Kidney glomerular epithelial cell (primary cell): Measurements from ENCODE around the gene PDGFD.

Experiments used
- DNase-seq: peaks from one replicate; lab custom pipeline; 2025; lab: John Stamatoyannopoulos, UW

Gene PDGFD

DNA sequence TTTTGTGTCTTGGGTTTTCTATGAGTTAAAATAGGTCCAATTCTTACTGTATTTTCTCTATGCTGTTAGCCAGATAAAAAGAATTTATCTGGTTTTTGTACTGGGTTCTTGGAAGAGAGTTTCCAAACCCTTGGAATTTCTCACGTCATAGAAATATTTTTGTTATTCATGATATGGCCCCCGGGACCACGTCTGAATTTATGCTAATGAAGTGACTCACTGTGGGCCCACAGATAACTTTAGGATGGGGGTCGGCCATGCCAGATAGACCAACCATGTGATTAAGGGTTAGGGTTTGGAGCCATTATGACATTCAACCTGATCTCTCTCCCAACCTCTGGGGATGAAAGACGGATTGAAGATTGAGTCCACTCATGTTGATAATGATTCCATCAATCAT lies 163.1 kb downstream of the PDGFD start:
- DNase-seq, result no peak

DNA sequence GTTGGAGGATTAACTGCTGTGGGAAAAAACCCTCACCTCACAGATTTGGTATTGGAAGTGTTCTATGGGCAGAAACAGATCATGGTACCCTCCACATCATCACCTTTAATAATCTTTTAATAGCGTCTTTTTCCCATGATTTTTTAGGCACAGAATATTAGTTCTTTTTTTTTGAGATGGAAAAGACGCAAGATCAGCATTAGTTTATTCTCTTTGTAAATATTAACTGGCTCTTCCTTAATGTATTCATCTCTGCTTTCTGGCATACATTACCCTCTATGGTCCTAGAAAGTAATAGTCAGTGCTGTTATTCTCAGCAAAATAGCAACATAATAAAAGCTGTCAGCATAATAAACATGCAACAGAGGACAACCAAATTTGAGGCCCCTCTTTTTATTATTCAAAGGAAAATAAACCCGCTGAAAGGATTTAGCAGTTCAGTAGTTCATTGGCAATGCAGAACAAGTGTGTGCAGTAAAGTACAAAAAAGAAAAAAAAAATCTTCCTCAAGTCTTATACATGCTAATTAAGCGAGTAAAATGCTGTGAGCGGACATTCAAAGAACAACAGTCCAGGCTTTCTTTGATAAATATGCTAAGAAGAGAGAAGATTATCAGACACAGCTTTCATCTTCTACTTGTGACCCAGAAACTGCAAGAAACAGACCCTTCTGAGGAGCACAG lies 165.0 kb downstream of the PDGFD start:
- no peak for DNase-seq

DNA sequence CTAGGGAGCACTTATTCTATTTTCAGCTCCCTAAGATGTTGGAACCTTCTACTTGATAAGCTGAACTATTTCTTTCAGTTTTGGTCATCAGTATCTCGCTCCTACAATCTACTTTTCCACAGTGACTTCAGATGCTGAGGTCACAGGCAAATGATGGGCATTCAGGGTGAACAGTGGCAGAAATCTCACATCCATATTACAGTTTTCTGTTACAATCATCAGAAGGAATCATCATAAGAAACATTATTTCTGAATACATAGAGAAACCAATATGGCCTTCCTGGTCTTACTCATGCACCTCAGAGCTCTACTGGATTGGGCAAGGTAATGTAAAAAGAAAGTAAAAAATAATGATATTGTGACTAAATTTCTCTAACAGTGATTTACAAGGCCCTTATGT lies 166.9 kb downstream of the PDGFD start:
- no peak for DNase-seq

DNA sequence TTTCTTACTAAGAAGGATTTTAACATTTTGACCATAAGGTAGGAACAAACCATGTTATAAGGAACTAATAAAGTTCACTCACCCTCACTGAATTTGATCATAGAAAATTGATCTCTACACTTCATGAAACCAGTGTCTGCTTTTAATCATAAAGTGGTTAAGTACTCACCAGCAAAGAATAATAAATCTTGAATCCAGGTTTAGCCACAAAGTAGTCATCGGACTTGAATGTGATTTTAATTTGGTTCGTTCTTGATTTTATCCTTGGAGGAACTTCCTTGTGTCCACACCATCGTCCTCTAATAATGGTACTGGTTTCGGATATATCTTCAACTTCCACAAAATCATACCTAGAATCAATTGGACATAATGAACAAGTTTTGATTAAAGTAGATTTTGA lies 168.1 kb downstream of the PDGFD start:
- no peak for DNase-seq

DNA sequence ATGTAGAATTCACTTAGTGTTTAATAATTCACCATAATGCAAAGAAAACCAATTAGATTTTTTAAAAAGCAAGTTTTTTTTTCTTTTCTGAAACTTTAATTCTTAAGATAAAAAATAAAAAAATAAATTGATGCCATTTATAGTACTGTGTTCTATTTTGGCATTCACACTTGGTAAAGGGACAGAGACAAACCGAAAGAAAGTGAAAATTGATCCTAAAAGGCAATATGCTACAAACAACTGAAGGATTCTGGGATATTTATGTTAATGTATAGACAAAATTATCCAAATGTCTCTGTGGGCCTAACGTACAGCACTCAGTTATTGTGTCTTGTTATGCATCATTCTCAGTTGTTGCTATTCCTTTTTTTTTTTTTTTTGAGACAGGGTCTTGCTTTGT lies 169.4 kb downstream of the PDGFD start:
- DNase-seq, result no peak

DNA sequence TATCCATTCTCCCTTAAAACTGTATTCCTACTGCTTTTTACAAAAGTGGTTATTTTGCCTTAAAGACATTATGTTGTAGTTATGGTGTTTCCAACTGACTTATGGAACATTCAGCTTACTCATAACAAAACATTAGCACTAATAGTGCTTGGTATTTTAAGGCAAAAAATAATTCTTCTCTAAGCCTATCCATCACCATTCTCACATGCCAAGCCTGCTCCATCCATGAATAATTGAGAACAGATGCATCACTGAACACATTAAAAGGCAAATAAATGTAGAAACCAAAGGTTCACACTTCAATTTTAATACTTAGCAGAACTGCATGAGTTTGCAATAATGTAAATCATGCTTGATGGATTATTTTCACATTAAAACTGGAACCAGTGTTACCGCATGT lies 169.9 kb downstream of the PDGFD start:
- no peak for DNase-seq

DNA sequence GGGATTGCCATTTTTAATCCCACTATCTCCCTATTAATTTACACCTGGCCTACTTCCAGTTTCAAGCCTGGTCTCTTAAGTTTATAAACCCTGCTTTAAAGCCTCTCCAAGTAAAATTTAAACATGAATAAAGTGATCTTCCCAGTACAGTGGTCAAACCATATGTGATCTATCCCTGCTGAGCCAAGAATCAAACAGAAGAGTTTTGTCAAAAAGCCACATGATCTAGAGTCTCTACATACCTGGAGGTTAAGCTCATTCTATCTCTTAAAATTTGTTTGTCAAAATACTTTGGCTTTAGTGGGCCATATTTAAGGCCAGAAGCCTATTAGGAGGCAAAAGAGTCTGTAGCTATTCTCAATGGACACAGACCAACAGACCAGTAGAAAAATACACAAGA lies 170.4 kb downstream of the PDGFD start:
- no peak for DNase-seq

DNA sequence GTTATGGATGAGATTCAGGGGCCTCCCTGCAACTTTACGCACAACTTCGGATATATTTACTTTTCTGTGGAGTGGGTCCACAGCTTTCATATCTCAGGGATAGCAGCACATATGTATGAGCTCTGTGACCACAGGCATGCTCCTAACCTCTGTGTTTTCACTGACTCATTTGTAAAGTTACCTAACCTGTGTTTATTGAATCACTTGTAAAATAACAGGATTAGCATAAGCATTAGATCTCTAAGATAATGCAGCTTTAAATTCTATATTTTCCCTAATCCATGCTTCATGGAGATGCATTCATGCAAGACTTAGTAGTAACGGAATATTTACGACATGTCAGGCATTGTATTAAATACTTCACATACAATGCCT lies 175.4 kb downstream of the PDGFD start:
- DNase-seq, result peak; percentile 2

DNA sequence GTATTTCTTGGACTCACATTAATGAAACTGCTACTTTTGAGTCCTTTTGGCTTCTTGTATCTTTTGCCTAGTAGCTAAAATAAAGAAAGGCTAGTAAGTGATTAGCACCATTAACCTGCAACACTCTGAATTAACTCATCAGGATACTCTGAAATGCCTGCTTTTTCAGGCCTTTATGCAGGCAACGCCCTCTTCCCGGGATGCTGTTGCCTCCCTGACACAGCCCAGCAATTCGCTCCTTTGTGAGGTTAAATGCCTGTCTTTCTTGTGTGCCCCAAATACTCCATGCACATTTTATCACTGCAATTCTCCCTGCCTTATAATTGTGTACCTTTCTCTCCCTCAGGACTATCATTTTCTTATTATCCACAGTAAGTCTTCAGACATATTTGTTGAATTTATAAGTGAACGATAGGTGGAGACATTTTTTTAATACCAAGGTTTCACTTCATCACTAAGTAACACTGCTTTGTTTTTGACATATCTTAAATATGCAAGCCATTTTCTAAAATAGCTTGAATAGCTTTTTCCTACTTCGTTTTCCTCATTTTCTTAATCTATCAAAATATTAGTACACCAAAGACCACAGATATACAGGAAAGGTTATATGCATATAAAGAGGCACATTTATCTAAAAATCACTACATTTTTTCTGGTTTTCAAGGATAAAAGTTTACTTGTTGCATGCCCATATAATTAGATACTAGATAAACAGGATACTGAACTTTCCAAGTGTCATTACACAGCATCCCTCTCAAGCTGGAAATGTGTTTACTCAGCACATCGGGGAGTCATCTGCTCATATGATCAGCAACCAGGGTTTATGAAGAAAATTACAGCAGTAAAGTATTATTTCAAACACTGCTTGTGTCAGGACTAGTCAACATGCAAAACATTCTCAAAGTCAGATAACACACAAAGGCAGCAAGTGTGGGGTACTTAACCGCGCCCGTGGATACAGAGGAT lies 176.0 kb downstream of the PDGFD start:
- DNase-seq, result no peak

DNA sequence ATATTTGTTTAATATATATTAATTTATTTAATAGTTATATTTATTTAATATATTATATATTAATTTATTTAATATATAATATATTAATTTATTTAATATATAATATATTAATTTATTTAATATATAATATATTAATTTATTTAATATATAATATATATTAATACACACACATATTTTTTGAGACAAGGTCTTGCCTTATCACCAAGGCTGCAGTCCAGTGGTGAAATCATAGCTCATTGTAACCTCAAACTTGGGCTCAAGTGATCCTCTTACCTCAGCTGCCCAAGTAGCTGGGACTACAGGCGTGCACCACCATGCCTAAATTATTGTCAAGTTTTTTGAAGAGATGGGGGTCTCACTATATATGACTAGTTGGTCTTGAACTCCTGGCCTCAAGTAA lies 178.9 kb downstream of the PDGFD start:
- DNase-seq, result no peak

DNA sequence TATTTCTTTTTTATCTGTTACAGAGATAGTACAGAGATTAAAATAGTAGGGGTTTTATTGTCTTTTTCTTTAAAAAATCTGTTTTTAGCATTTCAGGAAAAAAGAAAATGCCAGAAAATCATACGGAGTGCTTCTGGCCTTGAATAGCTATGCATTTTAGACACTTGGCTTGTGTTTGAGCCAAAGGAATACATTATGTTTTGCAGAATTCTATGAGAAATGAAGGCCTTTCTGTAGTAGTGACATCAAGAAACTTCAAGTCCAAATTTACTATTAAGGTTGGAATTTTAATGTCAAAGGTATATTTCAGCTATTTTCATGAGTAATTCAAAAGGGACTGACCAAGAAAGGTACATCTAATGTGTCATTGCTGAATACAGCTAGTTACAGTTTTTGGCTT lies 183.8 kb downstream of the PDGFD start:
- no peak for DNase-seq

DNA sequence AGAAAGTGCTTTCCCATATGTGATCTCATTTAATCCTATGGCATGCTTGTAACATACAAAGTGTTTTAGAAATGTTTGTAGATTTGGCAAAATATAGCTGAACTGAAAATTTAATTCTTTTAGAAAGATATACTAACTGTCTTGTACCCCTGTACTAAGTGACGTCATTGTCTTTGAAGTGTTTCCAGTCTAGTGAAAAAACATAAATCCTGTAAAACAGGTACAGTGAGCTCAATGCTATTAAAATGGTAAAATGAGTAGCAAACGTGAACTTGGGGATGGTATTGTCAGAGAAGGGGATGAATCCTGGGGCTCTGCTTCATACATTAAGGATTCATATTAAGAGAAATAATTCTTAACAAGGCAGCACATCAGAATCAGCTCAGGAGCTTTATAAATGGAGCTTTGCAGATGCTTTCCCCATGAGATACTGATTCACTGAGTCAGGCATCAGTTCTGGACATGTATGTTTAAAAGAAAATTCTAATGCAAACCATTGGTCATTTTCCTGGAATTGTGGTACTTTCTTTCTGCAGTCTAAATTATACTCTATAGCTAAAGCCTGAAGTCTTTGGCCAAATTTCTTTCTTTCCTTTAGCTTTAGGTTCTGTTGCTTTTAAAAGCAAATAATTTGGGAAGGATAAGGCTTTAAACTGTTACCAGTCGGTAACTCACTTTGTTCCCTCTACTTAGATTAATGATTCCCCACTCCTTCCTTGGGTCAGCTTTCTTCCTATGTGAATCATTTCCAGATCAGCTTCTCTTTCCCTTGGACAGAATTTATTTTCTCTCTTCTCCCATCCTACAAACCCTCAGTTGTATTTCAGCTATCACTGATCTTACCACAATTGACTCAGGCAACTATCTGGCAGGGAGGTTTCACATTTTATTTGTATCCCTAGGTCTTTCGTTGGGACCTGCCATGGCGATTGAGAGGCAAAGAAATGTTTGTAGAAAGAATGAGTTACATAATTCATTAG lies 185.0 kb downstream of the PDGFD start:
- DNase-seq, result peak; percentile 43

DNA sequence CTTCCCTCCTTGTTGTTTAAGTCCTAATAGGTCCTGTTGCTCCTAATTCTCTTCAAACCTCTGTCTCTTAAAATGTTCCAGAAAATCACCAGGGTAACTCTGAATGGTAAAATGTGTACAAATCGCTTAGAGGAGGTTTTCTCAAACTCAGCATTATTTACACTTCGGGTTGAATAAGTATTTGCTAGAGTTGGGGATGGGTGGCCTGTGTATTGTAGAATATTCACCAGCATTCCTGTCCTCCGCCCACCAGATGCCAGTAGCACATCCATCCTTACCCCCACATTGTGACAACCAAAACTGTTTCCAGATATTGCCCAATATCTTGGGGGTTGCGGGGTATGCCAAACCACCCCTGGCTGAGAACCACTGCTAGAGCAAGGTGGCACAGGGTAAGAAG lies 191.9 kb downstream of the PDGFD start:
- DNase-seq, result no peak

DNA sequence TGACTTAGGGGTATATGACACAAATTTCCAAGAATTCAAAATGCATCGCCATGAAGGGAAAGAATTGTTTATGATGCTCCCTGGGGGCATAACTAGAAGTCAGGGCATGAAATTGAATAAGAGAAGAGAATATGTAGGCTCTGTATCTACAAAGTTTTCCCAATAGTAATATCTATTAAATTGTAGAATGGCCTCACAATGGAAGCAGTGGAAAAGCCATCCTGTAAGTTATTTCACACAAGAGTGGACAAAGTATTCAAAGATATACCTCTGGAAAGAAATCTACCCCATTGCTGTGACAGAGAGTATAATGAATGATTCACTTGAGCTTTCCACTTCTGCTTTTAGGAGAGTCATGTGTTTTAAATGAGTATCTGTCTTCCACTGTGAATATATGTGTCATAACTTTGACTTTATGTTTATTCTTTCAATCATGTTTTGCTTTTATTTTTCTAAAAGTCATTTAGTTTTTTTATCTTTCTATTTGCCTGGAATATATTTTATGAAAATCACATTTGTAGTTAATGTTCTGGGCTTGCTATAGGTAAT lies 193.2 kb downstream of the PDGFD start:
- DNase-seq, result peak; percentile 4

DNA sequence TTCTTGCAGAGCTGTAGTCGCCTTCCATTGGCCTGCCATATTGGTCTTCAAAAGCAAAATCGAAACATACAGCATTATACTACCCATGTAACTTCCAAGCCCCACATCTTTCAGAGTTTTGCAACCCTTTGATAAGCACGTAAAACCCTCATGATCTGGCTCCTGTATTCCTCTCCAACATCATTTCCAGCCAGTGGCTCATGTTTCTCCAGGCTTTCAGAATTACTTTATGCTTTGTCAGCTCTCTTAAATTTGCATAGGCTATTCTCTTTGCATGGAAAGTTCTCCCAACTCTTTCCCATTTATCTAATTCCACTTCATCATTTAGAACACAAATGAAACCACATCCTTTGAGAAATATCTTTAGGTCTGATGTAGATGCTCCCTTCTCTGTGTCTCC lies 195.3 kb downstream of the PDGFD start:
- no peak for DNase-seq

DNA sequence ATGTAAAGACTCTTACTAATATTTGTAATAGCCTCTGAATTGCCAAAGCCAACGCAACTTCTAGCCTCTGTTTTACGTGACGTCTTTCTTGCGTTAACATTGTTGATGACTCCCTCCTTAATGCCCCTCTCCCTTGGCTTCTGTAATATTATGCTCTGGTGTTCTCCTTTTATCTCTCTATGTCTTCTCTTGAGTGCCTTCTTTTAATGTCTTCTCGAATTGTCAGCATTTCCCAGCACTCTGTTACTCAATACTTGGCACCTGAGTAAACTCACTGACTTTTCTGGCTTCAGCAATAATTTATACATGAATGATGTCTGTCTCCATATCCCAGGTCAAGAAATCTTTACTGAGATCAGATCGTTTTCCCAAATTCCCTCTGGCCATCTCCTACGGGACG lies 196.0 kb downstream of the PDGFD start:
- DNase-seq, result no peak

DNA sequence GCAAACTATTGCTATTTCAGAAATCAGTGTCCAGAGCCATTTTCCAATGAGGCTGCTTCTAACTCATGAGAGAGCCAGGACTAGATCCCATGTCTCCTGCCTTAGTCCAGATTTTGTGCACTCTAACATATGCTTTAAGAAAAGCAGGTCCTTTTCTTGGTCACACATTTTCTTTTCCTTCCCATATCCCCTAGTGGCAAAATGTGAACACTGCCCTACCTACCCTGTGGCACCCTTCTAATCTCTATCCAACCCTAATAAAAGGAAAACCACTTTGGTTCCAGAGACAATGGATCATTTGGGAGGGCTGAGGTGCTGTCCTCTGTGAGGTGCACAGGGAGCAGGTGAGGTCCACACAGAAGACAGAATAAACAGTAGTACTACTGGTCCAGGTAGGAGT lies 199.6 kb downstream of the PDGFD start:
- no peak for DNase-seq

DNA sequence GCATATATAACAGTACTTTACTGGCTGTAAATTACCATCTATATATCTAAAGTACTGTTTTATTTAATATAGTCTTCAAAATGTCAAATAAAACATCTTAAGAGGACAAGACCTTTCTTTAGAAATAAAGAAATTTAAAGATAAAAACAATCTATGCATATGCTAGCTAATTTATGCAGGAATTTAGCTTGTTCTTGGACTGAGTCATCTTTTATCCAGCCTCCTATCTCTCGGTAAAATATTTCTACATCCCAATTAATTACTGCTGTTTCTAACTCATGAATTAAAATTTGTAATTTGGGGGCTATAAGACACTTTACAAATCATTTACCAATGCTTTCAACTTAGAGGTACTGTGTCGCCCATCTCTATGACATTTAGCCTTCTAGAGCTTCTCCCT lies 200.3 kb downstream of the PDGFD start:
- DNase-seq, result no peak

DNA sequence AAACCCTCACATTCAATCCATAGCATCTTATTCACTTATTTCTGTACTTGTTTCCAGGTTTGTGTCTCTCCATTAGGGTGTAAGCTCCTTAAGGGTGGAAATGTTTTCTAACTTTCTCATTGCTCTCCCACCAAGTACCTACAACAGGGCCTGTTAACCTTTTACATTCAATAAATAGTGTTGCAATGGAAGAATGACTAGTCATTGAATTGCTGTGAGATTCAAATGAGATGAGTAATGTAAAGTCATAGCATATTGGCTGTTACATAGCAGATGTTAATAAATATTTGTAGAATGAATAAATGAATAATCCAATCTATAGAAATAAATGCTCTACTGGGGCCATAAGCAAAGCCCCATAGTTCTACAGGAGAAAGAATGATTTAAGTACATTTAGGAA lies 202.9 kb downstream of the PDGFD start:
- no peak for DNase-seq

DNA sequence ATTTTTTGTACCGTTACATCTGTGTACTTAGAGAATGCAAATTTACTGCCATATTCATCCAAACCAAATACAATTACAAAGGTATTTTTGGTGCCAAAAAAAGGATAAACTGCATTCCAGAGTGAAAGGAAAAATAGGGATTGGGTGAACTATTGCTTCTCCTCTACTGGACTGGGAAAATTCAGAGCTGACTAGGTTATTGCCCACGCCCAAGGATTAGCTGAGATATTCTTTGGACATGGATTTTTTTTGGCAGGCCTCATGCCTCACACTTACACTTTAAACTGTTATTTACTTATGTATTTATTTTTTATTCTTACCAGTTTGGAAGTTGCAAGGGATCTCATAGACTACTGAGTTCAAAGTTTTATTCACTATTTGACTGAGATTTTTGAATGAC lies 203.8 kb downstream of the PDGFD start:
- no peak for DNase-seq

DNA sequence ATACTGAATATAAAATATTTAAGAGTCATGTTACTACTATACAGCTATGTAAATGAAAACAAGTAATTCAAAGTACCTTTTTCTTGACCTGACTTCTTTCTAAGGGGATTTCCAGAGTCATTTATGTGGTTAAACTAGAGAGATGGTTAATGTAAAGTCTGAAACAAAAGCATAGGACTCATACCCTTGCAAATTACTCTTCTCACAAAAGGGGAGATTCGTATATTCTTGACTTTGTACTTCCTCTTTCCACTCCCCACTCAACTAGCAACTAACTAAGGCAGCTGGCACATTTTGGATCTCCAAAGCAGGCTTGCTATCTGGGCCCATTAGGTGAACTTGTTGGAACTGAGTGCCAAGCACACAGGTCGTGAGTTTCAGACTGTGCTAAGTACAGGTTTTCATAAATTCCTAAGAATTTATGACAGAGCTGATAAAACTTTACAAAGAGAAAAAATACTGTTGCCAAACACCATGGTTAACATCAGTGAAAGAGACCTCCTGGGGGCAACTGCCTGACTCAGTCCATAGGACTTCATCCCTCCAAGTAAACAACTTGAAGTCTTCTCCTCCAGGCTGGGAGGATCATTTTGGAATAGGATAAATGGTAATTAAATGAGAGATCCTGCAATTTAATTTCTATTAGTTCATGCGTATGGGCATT lies 204.5 kb downstream of the PDGFD start:
- no peak for DNase-seq
